GM12801 (cell line): ENCODE results near the gene ANAPC5.

Source experiments
- CTCF ChIP-seq: IDR thresholded peaks from one replicate; pipeline ENCODE4 v1.5.1; 2011; ENCODE audit warnings: control low read depth; ENCODE audit not compliant: insufficient read length; ENCODE audit errors: extremely low read depth

The ANAPC5 gene

GRCh38 chr12:121260091-121260490 is 92.1 kb downstream of the ANAPC5 start:
- TF ChIP-seq CTCF = no peak

GRCh38 chr12:121259074-121259473 is 93.1 kb downstream of the ANAPC5 start:
- TF ChIP-seq CTCF = no peak
